HepG2 (cell line): ENCODE data around the gene MRM3. TPM values are rescaled to one million over a fixed set of nuclear protein-coding genes. Genes with fewer than 3 reads are reported as not detected.

Source experiments
- ATRX ChIP-seq: sonication (generic); formaldehyde crosslinking; IDR thresholded peaks from 2 replicates; pipeline ENCODE4 v1.4.0; 2020; ENCODE audit warnings: missing genetic modification reagents, borderline replicate concordance
- CHD2 ChIP-seq: IDR thresholded peaks from 2 replicates; pipeline ENCODE4 v1.6.1; 2011; ENCODE audit warnings: low read depth, low read length, improper control_type of control experiment
- IKZF4 ChIP-seq: sonication (generic); formaldehyde crosslinking; IDR thresholded peaks from 2 replicates; pipeline ENCODE4 v1.5.1; 2020; ENCODE audit warnings: borderline replicate concordance, mild to moderate bottlenecking, low read depth, missing genetic modification reagents; ENCODE audit errors: not compliant biosample characterization
- RBM22 ChIP-seq: fragments of 200-400 bp; formaldehyde crosslinking; optimal IDR thresholded peaks from 2 replicates; pipeline ENCODE3; 2017; ENCODE audit warnings: mild to moderate bottlenecking, low read length, moderate library complexity
- RCOR2 ChIP-seq: IDR thresholded peaks from 2 replicates; pipeline ENCODE4 v1.6.1; 2016; ENCODE audit warnings: missing biosample characterization, missing genetic modification reagents
- RXRA ChIP-seq: sonication (generic); formaldehyde crosslinking; IDR thresholded peaks from 2 replicates; pipeline ENCODE4 v1.5.1; 2020; ENCODE audit warnings: missing genetic modification reagents
- RXRB ChIP-seq: IDR thresholded peaks from 2 replicates; pipeline ENCODE4 v1.6.1; 2016; ENCODE audit warnings: borderline replicate concordance, missing genetic modification reagents, missing compliant biosample characterization
- THAP9 ChIP-seq: sonication (generic); formaldehyde crosslinking; IDR thresholded peaks from 2 replicates; pipeline ENCODE4; 2020; ENCODE audit warnings: missing genetic modification reagents, mild to moderate bottlenecking, borderline replicate concordance
- ZNF318 ChIP-seq: sonication (generic); formaldehyde crosslinking; IDR thresholded peaks from 2 replicates; pipeline ENCODE4 v1.4.0; 2020; ENCODE audit warnings: mild to moderate bottlenecking, missing genetic modification reagents
- ZNF333 ChIP-seq: sonication (generic); formaldehyde crosslinking; IDR thresholded peaks from 2 replicates; pipeline ENCODE4 v1.4.0; 2020; ENCODE audit warnings: mild to moderate bottlenecking, missing genetic modification reagents, borderline replicate concordance
- ZNF766 ChIP-seq: sonication (generic); formaldehyde crosslinking; IDR thresholded peaks from 2 replicates; pipeline ENCODE4 v1.5.0; 2020; ENCODE audit warnings: missing genetic modification reagents, borderline replicate concordance
- polyA plus RNA-seq, 8 experiments: library from polyadenylated mRNA; depleted of rRNA in 3 of 8; stranded (reverse) in 7 of 8; unstranded in 1 of 8; fragments of >200 nt; fragmentation: Illumina TruSeq in 4 of 8; extraction: Trizol in 4 of 8; gene quantifications; 2 replicates each; pipeline versions ENCODE4 v1.2.1 to v1.2.3, GENCODE V29; 2011 to 2016; ENCODE audit warnings: low read depth in 4 of 8, missing spikeins in 1 of 8, mixed read lengths in 1 of 8; ENCODE audit not compliant: insufficient read depth in 1 of 8
- total RNA-seq, 5 experiments: library from RNA; depleted of rRNA; stranded (reverse); fragments of >200 nt; fragmentation: Illumina TruSeq; extraction: Trizol; gene quantifications; 2 replicates each; pipeline ENCODE4 v1.2.3, GENCODE V29; 2016; ENCODE audit warnings: low read depth in 1 of 5

MRM3 gene
- total and polyA plus RNA-seq, 2 of the 13 experiments (the other 11 are each of a cell fraction or from before 2014, with no cell fraction given), result 12.3 to 25.5 TPM

DNA sequence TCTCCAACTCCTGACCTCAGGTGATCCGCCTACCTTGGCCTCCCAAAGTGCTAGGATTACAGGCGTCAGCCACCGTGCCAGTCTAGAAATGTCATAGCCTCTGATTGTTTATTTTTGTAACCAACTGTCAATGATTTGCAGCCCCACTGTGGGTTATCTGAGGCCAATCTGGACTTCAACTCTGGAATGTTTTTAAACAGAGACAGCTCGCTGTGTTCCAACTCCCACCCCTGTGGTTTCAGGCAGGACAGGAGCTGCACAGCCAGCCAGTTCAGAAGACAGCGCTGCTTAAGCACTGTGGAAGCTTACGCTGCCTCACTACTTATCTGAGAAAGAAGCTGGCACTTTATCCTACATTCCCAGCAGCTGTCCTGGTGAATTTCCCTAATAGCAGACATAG, 19.5 kb downstream of the MRM3 start (continued):
- no peak for TF ChIP-seq THAP9 (CRISPR knock-in tag)
- peak; percentile 56; the same call in 1 of the 2 replicates for TF ChIP-seq RXRB
- TF ChIP-seq CHD2, result no peak
- TF ChIP-seq RBM22, result no peak
- TF ChIP-seq RXRA, result peak; percentile 38; the same call in 1 of the 2 replicates
- TF ChIP-seq IKZF4, result no peak
- no peak for TF ChIP-seq ATRX (CRISPR knock-in tag)
- TF ChIP-seq ZNF318, result no peak
- TF ChIP-seq RCOR2, result no peak
- no peak for TF ChIP-seq ZNF333
- TF ChIP-seq ZNF766, result no peak
